Upper lobe of left lung (tissue), 4 donors: ENCODE results near the gene CLCN2.

Experiments used
- CTCF ChIP-seq, 6 experiments: fragments of 450-650 bp in 4 of 6; fragments of 200-600 bp in 2 of 6; sonication (generic) in 2 of 6; IDR thresholded peaks; one replicate each; pipeline ENCODE4 v1.5.1; 2016 to 2019; ENCODE audit warnings: antibody characterized with exemption in 6 of 6
- POLR2A ChIP-seq, 4 donors: fragments of 450-650 bp; IDR thresholded peaks; one replicate each; pipeline ENCODE4 v1.5.1; 2016 to 2017; ENCODE audit warnings: antibody characterized with exemption in 4 of 4, mild to moderate bottlenecking in 2 of 4
- POLR2AphosphoS5 ChIP-seq, 2 donors: sonication (generic); formaldehyde crosslinking; IDR thresholded peaks; one replicate each; pipeline ENCODE4 v1.5.1; 2017; ENCODE audit warnings: antibody characterized with exemption in 2 of 2

- TF ChIP-seq POLR2A (IDR thresholded peaks at IDR 0.05) (no peak), CTCF (IDR thresholded peaks at IDR 0.05) (no peak), POLR2AphosphoS5 (IDR thresholded peaks at IDR 0.05) (no peak)
Measured at GRCh38 chr3:184354754-184355153, 6.7 kb downstream of the CLCN2 start.
